K562 (cell line): ENCODE results near the gene SPATA3. TPM values are rescaled to one million over a fixed set of nuclear protein-coding genes. Genes with fewer than 3 reads are reported as not detected.
A peak's percentile ranks its signal among the peaks of the same experiment; 100 is the strongest.

ENCODE experiments used
- ATAC-seq: fragments of 200-7000 bp; cut with Tn5 transposase; 3 replicates; pipeline ENCODE4 v1.9.1; 2020; ENCODE audit warnings: moderate library complexity
- BruUV-seq: library from RNA; stranded (reverse); fragments of 400-500 nt; replicated peaks from 2 replicates; lab custom pipeline; 2021; lab: Mats Ljungman, UMichigan
- CTCF ChIA-PET: fragments of 300-600 bp; formaldehyde crosslinking; extraction: SDS; loops from one replicate; lab custom pipeline; 2021; ENCODE audit warnings: low intra/inter-chr PET ratio; lab: Yijun Ruan, JAX
- POLR2A ChIA-PET: fragments of 300-600, 350-650 bp; sonication (Branson Sonifier 250); formaldehyde crosslinking; extraction: SDS; loops from one replicate; lab custom pipeline; 2021; ENCODE audit warnings: antibody characterized with exemption, inconsistent platforms; lab: Yijun Ruan, JAX
- DNase-seq, 4 experiments: peaks; one replicate each; pipeline versions ENCODE4 v3.0.0 to v3.0.0-alpha.2; 2011 to 2018; ENCODE audit warnings: low spot score in 3 of 4, mixed read lengths in 3 of 4; ENCODE audit errors: extremely low read depth in 1 of 4
- FAIRE-seq: peaks from 2 replicates; lab custom pipeline; 2011; peaks lifted over from hg19 to GRCh38; lab: Jason Lieb, UNC
- H2AFZ ChIP-seq: 2 replicates; pipeline ENCODE4 v1.6.0; 2011; ENCODE audit warnings: low read depth, low read length, control low read depth, inconsistent platforms
- H3K27ac ChIP-seq: fragments of 200-600 bp; 3 replicates; pipeline ENCODE4 v1.8.0; 2011; ENCODE audit warnings: low read depth, mild to moderate bottlenecking, control low read depth, inconsistent platforms, low read length, moderate library complexity, mixed read lengths; ENCODE audit errors: extremely low read depth
- H3K27me3 ChIP-seq, 2 experiments: fragments of 300-600 bp in 1 of 2; 2 replicates in 1 of 2; 3 replicates in 1 of 2; pipeline versions ENCODE4 v1.6.0 to v1.8.0; 2011; ENCODE audit warnings: inconsistent platforms in 2 of 2, low read length in 2 of 2, mild to moderate bottlenecking in 1 of 2, mixed read lengths in 1 of 2, moderate library complexity in 1 of 2; ENCODE audit not compliant: control insufficient read depth in 2 of 2, insufficient read depth in 2 of 2
- H3K36me3 ChIP-seq: fragments of 300-600 bp; 3 replicates; pipeline ENCODE4 v1.8.0; 2011; ENCODE audit warnings: mild to moderate bottlenecking, low read length, inconsistent platforms; ENCODE audit not compliant: control insufficient read depth, insufficient read depth
- H3K4me1 ChIP-seq, 2 experiments: fragments of 200-600 bp in 1 of 2; replicated peaks in 1 of 2; 2 replicates in 1 of 2; 3 replicates in 1 of 2; pipeline versions ENCODE4 v1.5.1 to v1.8.0; 2011; ENCODE audit warnings: inconsistent platforms in 2 of 2, low read length in 2 of 2, mild to moderate bottlenecking in 1 of 2, mixed read lengths in 1 of 2, moderate library complexity in 1 of 2; ENCODE audit not compliant: control insufficient read depth in 2 of 2, insufficient read depth in 2 of 2
- H3K4me2 ChIP-seq: 2 replicates; pipeline ENCODE4 v1.6.1; 2011; ENCODE audit warnings: low read length, control low read depth, inconsistent platforms, mixed read lengths; ENCODE audit not compliant: insufficient read depth
- H3K4me3 ChIP-seq: fragments of 200-600 bp; sonication (generic), shearing (Covaris generic); 2 replicates; pipeline ENCODE4 v1.5.1; 2016; ENCODE audit warnings: control low read depth, inconsistent platforms
- H3K79me2 ChIP-seq: fragments of 200-600 bp; 3 replicates; pipeline ENCODE4 v1.8.0; 2011; ENCODE audit warnings: low read length, inconsistent platforms; ENCODE audit not compliant: control insufficient read depth, insufficient read depth
- H3K9ac ChIP-seq, 2 experiments: 2 replicates each; pipeline versions ENCODE4 v1.6.0 to v1.6.1; 2011; ENCODE audit warnings: low read depth in 2 of 2, low read length in 2 of 2, control low read depth in 1 of 2, inconsistent platforms in 1 of 2, mild to moderate bottlenecking in 1 of 2, mixed read lengths in 1 of 2; ENCODE audit not compliant: insufficient read depth in 1 of 2
- H3K9me1 ChIP-seq: one replicate; pipeline ENCODE4 v1.6.0; 2011; ENCODE audit warnings: inconsistent platforms, mild to moderate bottlenecking, low read length, moderate library complexity; ENCODE audit not compliant: control insufficient read depth, insufficient read depth
- H3K9me3 ChIP-seq: replicated peaks from 2 replicates; pipeline ENCODE4 v1.5.1; 2011; ENCODE audit warnings: low read depth, low read length, inconsistent platforms; ENCODE audit not compliant: control insufficient read depth, insufficient read depth
- H4K20me1 ChIP-seq: replicated peaks from 2 replicates; pipeline ENCODE4 v1.6.1; 2011; ENCODE audit warnings: low read length, inconsistent platforms, mixed read lengths; ENCODE audit not compliant: control insufficient read depth, insufficient read depth
- CHD2 ChIP-seq: IDR thresholded peaks from 2 replicates; pipeline ENCODE4 v1.6.1; 2011; ENCODE audit warnings: low read depth, low read length
- CHD4 ChIP-seq: fragments of 200-600 bp; sonication (generic); IDR thresholded peaks from 3 replicates; pipeline ENCODE4 v1.6.1; 2012; ENCODE audit warnings: low read depth, mild to moderate bottlenecking, mixed read lengths, low read length, inconsistent platforms; ENCODE audit not compliant: insufficient read depth, insufficient replicate concordance, poor library complexity, severe bottlenecking
- FOSL1 ChIP-seq: fragments of 200-800 bp; sonication (Bioruptor generic); conservative IDR thresholded peaks from 2 replicates; pipeline ENCODE4 v1.6.1; 2016; ENCODE audit warnings: missing genetic modification characterization, missing compliant biosample characterization
- GATAD2A ChIP-seq: fragments of 450-650 bp; IDR thresholded peaks from 2 replicates; pipeline ENCODE4 v1.6.1; 2017
- KLF10 ChIP-seq: fragments of 250-450 bp; sonication (Bioruptor Pico); IDR thresholded peaks from 2 replicates; pipeline ENCODE4 v1.6.1; 2021; ENCODE audit warnings: matching md5 sums
- NFRKB ChIP-seq: fragments of 450-650 bp; IDR thresholded peaks from 2 replicates; pipeline ENCODE4 v1.6.1; 2016; ENCODE audit warnings: low read depth
- PREB ChIP-seq: sonication (generic); formaldehyde crosslinking; IDR thresholded peaks from 2 replicates; pipeline ENCODE4 v1.8.1; 2023; ENCODE audit warnings: mild to moderate bottlenecking, missing genetic modification reagents
- RAD51 ChIP-seq: fragments of 450-650 bp; IDR thresholded peaks from 2 replicates; pipeline ENCODE4 v1.7.1; 2016; ENCODE audit warnings: low read depth, mild to moderate bottlenecking, borderline replicate concordance
- ZNF217 ChIP-seq: sonication (generic); formaldehyde crosslinking; IDR thresholded peaks from 2 replicates; pipeline ENCODE4 v1.8.0; 2022; ENCODE audit warnings: mild to moderate bottlenecking, missing genetic modification reagents
- WGBS: fragments of 100-300 bp; shearing (Covaris generic); methylation state at CpG from one replicate; pipeline ENCODE4 v1.1.6; 2016; ENCODE audit warnings: low coverage, mixed read lengths; ENCODE audit not compliant: insufficient coverage; ENCODE audit errors: missing lambda C conversion rate; 5-methylcytosine and 5-hydroxymethylcytosine counted together
- in situ Hi-C: fragments of 300-500 bp; cut with MboI; formaldehyde crosslinking; loops from 4 replicates; pipeline ENCODE4 v1.15.0; 2018; ENCODE audit warnings: inconsistent platforms, mixed read lengths
- intact Hi-C: fragments of 100-400 bp; cut with micrococcal nuclease; formaldehyde crosslinking; loops from 2 replicates; pipeline ENCODE4 v1.14.2; 2022
- polyA plus RNA-seq, 8 experiments: library from polyadenylated mRNA; depleted of rRNA in 4 of 8; stranded (reverse) in 5 of 8; unstranded in 3 of 8; fragments of >200 nt; fragmentation: Nextera tagmentation in 2 of 8; fragmentation: Illumina TruSeq in 1 of 8; extraction: Ambion mirVana in 2 of 8; extraction: Trizol in 1 of 8; gene quantifications; 2 replicates each; pipeline versions ENCODE4 v1.2.1 to v1.2.3, GENCODE V29; 2011 to 2014; ENCODE audit warnings: inconsistent platforms in 1 of 8, missing spikeins in 1 of 8
- total RNA-seq, 7 experiments: library from RNA; depleted of rRNA in 6 of 7; stranded (reverse); fragments of >200 nt in 6 of 7; fragmentation: Illumina TruSeq in 2 of 7; extraction: Trizol in 2 of 7; gene quantifications; 2 replicates each; pipeline versions ENCODE4 v1.2.1 to v1.2.3, GENCODE V29; 2011 to 2021; ENCODE audit warnings: low replicate concordance in 1 of 7
- TF ChIP-seq, protein P1 (sequence below): fragments of 450-650 bp; IDR thresholded peaks from 2 replicates; pipeline ENCODE4 v1.6.1; 2016; ENCODE audit warnings: missing biosample characterization, missing genetic modification characterization
- TF ChIP-seq, protein P2 (sequence below): sonication (generic); formaldehyde crosslinking; IDR thresholded peaks from 2 replicates; pipeline ENCODE4 v1.4.0; 2020; ENCODE audit warnings: mild to moderate bottlenecking, missing genetic modification reagents

Gene SPATA3
- total and polyA plus RNA-seq, 9 of the 15 experiments (the other 6 are each of a cell fraction or from before 2014, with no cell fraction given), result not detected

- WGBS, result 4% methylated on average over 8 of the region's 8 CpGs
- no TSS peak for BruUV-seq
- TF ChIP-seq, protein P1, sequence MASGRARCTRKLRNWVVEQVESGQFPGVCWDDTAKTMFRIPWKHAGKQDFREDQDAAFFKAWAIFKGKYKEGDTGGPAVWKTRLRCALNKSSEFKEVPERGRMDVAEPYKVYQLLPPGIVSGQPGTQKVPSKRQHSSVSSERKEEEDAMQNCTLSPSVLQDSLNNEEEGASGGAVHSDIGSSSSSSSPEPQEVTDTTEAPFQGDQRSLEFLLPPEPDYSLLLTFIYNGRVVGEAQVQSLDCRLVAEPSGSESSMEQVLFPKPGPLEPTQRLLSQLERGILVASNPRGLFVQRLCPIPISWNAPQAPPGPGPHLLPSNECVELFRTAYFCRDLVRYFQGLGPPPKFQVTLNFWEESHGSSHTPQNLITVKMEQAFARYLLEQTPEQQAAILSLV (tag), result no peak
- TF ChIP-seq FOSL1 (tag), result peak; percentile 47
- TF ChIP-seq RAD51, result peak; percentile 38; the same call in 1 of the 2 replicates
- ATAC-seq (no peak), DNase-seq (no peak), FAIRE-seq (no peak)
- intact Hi-C loops (no loop called here), in situ Hi-C loops (no loop called here)
- peaks cover 0 to 11% of the 10 kb centered on the region in 2 experiments; a peak in 2 of 5 replicates for H3K4me1 ChIP-seq
- no peak overlapping the region for H2AFZ ChIP-seq
- H3K9me1 ChIP-seq, result no peaks in the 10 kb centered on the region
- no peaks in the 10 kb centered on the region for H3K79me2 ChIP-seq
- POLR2A ChIA-PET, result interaction anchor here (1.7 kb wide), 1 partner anchor 10 kb away, joined by 4 read pairs; no protein-coding TSS in a partner anchor
- H3K4me2 ChIP-seq, result no peak overlapping the region
- no peaks in the 10 kb centered on the region for H3K9me3 ChIP-seq
- CTCF ChIA-PET, result no interaction called here
- H3K4me3 ChIP-seq, result no peak overlapping the region
- peaks cover 12 to 27% of the 10 kb centered on the region in 2 experiments; a peak in 4 of 5 replicates for H3K27me3 ChIP-seq
- H3K36me3 ChIP-seq, result no peaks in the 10 kb centered on the region
- H4K20me1 ChIP-seq, result no peaks in the 10 kb centered on the region
- no peak overlapping the region for H3K9ac ChIP-seq
- H3K27ac ChIP-seq, result no peak overlapping the region
Observed at GRCh38 chr2:231041061-231041689, 45.3 kb downstream of the SPATA3 start.

DNA sequence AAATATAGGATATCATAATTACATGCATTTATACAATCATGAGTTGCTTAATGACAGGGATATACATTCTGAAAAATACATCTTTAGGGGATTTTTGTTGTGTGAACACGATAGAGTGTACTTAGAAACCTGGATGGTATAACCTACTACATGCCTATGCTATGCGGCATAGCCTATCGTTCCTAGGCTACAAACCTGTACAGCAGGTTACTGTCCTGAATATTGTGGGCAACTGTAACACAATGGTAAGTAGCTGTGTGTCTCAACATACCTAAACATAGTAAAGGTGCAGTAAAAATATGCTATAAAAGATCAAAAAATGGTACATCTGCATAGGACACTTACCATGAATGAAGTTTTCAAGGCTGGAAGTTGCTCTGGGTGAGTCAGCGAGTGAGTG is 47.9 kb downstream of the SPATA3 start:
- Histone ChIP-seq H2AFZ (no peak overlapping the region), H3K4me3 (no peak overlapping the region), H3K79me2 (no peaks in the 10 kb centered on the region), H3K27me3 (peaks cover 5 to 24% of the 10 kb centered on the region in 2 experiments; a peak in 3 of 5 replicates), H3K9me3 (no peaks in the 10 kb centered on the region), H3K27ac (no peak overlapping the region), H3K4me1 (no peaks in the 10 kb centered on the region; a peak in 1 of 5 replicates), H3K36me3 (no peaks in the 10 kb centered on the region), H3K9me1 (no peaks in the 10 kb centered on the region), H4K20me1 (no peaks in the 10 kb centered on the region), H3K4me2 (no peak overlapping the region), H3K9ac (no peak overlapping the region)
- intact Hi-C loops (no loop called here), in situ Hi-C loops (no loop called here)
- ChIA-PET POLR2A (no interaction called here), CTCF (no interaction called here)
- BruUV-seq, result no TSS peak
- FAIRE-seq (no peak), ATAC-seq (no peak), DNase-seq (no peak)
- 7% methylated on average over 4 of the region's 4 CpGs for WGBS
- TF ChIP-seq KLF10 (CRISPR knock-in tag) (no peak), CHD2 (no peak), CHD4 (no peak), PREB (CRISPR knock-in tag) (no peak), NFRKB (no peak), ZNF217 (no peak), GATAD2A (no peak)
- TF ChIP-seq, protein P2, sequence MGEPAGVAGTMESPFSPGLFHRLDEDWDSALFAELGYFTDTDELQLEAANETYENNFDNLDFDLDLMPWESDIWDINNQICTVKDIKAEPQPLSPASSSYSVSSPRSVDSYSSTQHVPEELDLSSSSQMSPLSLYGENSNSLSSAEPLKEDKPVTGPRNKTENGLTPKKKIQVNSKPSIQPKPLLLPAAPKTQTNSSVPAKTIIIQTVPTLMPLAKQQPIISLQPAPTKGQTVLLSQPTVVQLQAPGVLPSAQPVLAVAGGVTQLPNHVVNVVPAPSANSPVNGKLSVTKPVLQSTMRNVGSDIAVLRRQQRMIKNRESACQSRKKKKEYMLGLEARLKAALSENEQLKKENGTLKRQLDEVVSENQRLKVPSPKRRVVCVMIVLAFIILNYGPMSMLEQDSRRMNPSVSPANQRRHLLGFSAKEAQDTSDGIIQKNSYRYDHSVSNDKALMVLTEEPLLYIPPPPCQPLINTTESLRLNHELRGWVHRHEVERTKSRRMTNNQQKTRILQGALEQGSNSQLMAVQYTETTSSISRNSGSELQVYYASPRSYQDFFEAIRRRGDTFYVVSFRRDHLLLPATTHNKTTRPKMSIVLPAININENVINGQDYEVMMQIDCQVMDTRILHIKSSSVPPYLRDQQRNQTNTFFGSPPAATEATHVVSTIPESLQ (CRISPR knock-in tag), result no peak
